Muscle layer of colon (tissue), 2 donors: Measurements from ENCODE around the gene NLRC4.
"Not testable (repeated sequence)": the region's sequence is repeated elsewhere in the genome, so short reads cannot be mapped to it uniquely, and the experiment has no call there.

ENCODE experiments used
- H3K27ac ChIP-seq: one replicate; pipeline ENCODE4 v1.7.0; 2013; ENCODE audit warnings: low read depth, mild to moderate bottlenecking, low read length, moderate library complexity
- H3K27me3 ChIP-seq, 2 donors: one replicate each; pipeline ENCODE4 v1.7.0; 2013; ENCODE audit warnings: low read length in 2 of 2, mild to moderate bottlenecking in 2 of 2; ENCODE audit not compliant: insufficient read depth in 2 of 2, control insufficient read depth in 1 of 2
- H3K36me3 ChIP-seq: one replicate; pipeline ENCODE4 v1.7.0; 2013; ENCODE audit warnings: mild to moderate bottlenecking, low read length; ENCODE audit not compliant: insufficient read depth
- H3K4me1 ChIP-seq: one replicate; pipeline ENCODE4 v1.7.0; 2013; ENCODE audit warnings: mild to moderate bottlenecking, low read length; ENCODE audit not compliant: insufficient read depth
- H3K4me3 ChIP-seq, 2 donors: one replicate each; pipeline ENCODE4 v1.7.0; 2013; ENCODE audit warnings: low read length in 2 of 2, low read depth in 1 of 2, mild to moderate bottlenecking in 1 of 2, moderate library complexity in 1 of 2
- H3K9ac ChIP-seq: one replicate; pipeline ENCODE4 v1.7.0; 2013; ENCODE audit warnings: low read length
- H3K9me3 ChIP-seq: one replicate; pipeline ENCODE4 v1.7.0; 2013; ENCODE audit warnings: mild to moderate bottlenecking, low read length
- donor health status: abdominal sarcoma.
- donor health status: Adenocarcinoma of cecum.

Gene NLRC4

GRCh38 chr2:32275790-32276189 is 11.1 kb upstream of the NLRC4 start:
- not testable (repeated sequence) for H3K9me3 ChIP-seq, H3K4me3 ChIP-seq, H3K27me3 ChIP-seq, H3K9ac ChIP-seq, H3K36me3 ChIP-seq, H3K27ac ChIP-seq, H3K4me1 ChIP-seq

- Histone ChIP-seq H3K27ac (no peak overlapping the region), H3K9ac (no peak overlapping the region), H3K4me3 (no peak overlapping the region), H3K36me3 (no peaks in the 10 kb centered on the region), H3K9me3 (no peaks in the 10 kb centered on the region), H3K27me3 (no peaks in the 10 kb centered on the region), H3K4me1 (peaks cover 10% of the 10 kb centered on the region)
Observed at GRCh38 chr2:32274289-32274688, 9.6 kb upstream of the NLRC4 start.

- Histone ChIP-seq H3K4me3 (no peak overlapping the region), H3K9ac (no peak overlapping the region), H3K9me3 (no peaks in the 10 kb centered on the region), H3K4me1 (peaks cover 4% of the 10 kb centered on the region), H3K27me3 (no peaks in the 10 kb centered on the region), H3K27ac (no peak overlapping the region), H3K36me3 (no peaks in the 10 kb centered on the region)
Observed at GRCh38 chr2:32272279-32272678, 7.6 kb upstream of the NLRC4 start.

- Histone ChIP-seq H3K9ac (no peak overlapping the region), H3K27ac (no peak overlapping the region), H3K9me3 (no peaks in the 10 kb centered on the region), H3K27me3 (no peaks in the 10 kb centered on the region), H3K4me1 (no peaks in the 10 kb centered on the region), H3K4me3 (no peak overlapping the region), H3K36me3 (no peaks in the 10 kb centered on the region)
Observed at GRCh38 chr2:32271063-32271462, 6.4 kb upstream of the NLRC4 start.

- Histone ChIP-seq H3K27ac (no peak overlapping the region), H3K27me3 (no peaks in the 10 kb centered on the region), H3K4me3 (no peak overlapping the region), H3K9me3 (no peaks in the 10 kb centered on the region), H3K4me1 (no peaks in the 10 kb centered on the region), H3K9ac (no peak overlapping the region), H3K36me3 (no peaks in the 10 kb centered on the region)
Observed at GRCh38 chr2:32262105-32262504, 2.6 kb downstream of the NLRC4 start.

GRCh38 chr2:32260376-32260775 is 4.3 kb downstream of the NLRC4 start:
- no peaks in the 10 kb centered on the region for H3K27me3 ChIP-seq

GRCh38 chr2:32258242-32258641 is 6.4 kb downstream of the NLRC4 start:
- Histone ChIP-seq H3K27ac (no peak overlapping the region), H3K4me1 (no peaks in the 10 kb centered on the region), H3K27me3 (no peaks in the 10 kb centered on the region), H3K4me3 (no peak overlapping the region), H3K9ac (no peak overlapping the region), H3K9me3 (no peaks in the 10 kb centered on the region), H3K36me3 (no peaks in the 10 kb centered on the region)

More at GRCh38 chr2:32260376-32260775, 4.3 kb downstream of the NLRC4 start:
- Histone ChIP-seq H3K27ac (no peak overlapping the region), H3K4me1 (no peaks in the 10 kb centered on the region), H3K9ac (no peak overlapping the region), H3K36me3 (no peaks in the 10 kb centered on the region), H3K9me3 (no peaks in the 10 kb centered on the region), H3K4me3 (no peak overlapping the region)

- Histone ChIP-seq H3K27ac (no peak overlapping the region), H3K4me3 (no peak overlapping the region), H3K27me3 (no peaks in the 10 kb centered on the region), H3K4me1 (no peaks in the 10 kb centered on the region), H3K36me3 (no peaks in the 10 kb centered on the region), H3K9me3 (no peaks in the 10 kb centered on the region), H3K9ac (no peak overlapping the region)
Observed at GRCh38 chr2:32250290-32250689, 14.4 kb downstream of the NLRC4 start.

GRCh38 chr2:32249731-32250236 is 14.9 kb downstream of the NLRC4 start:
- no peaks in the 10 kb centered on the region for H3K36me3 ChIP-seq
- H3K27ac ChIP-seq: no peak overlapping the region
- no peaks in the 10 kb centered on the region for H3K4me1 ChIP-seq
- no peaks in the 10 kb centered on the region for H3K27me3 ChIP-seq
- no peak overlapping the region for H3K4me3 ChIP-seq
- no peaks in the 10 kb centered on the region for H3K9me3 ChIP-seq
- H3K9ac ChIP-seq: no peak overlapping the region

GRCh38 chr2:32248299-32248698 is 16.4 kb downstream of the NLRC4 start:
- no peak overlapping the region for H3K4me3 ChIP-seq
- H3K27ac ChIP-seq: no peak overlapping the region
- H3K27me3 ChIP-seq: no peaks in the 10 kb centered on the region
- H3K36me3 ChIP-seq: no peaks in the 10 kb centered on the region
- no peaks in the 10 kb centered on the region for H3K4me1 ChIP-seq
- H3K9ac ChIP-seq: no peak overlapping the region
- H3K9me3 ChIP-seq: no peaks in the 10 kb centered on the region

- H3K9ac ChIP-seq: no peak overlapping the region
- H3K27me3 ChIP-seq: no peaks in the 10 kb centered on the region
- H3K27ac ChIP-seq: no peak overlapping the region
- no peak overlapping the region for H3K4me3 ChIP-seq
- H3K36me3 ChIP-seq: no peaks in the 10 kb centered on the region
- H3K4me1 ChIP-seq: no peaks in the 10 kb centered on the region
- no peaks in the 10 kb centered on the region for H3K9me3 ChIP-seq
Observed at GRCh38 chr2:32246911-32247310, 17.8 kb downstream of the NLRC4 start.

- Histone ChIP-seq H3K4me1 (no peaks in the 10 kb centered on the region), H3K9me3 (no peaks in the 10 kb centered on the region), H3K4me3 (no peak overlapping the region), H3K36me3 (no peaks in the 10 kb centered on the region), H3K9ac (no peak overlapping the region), H3K27me3 (no peaks in the 10 kb centered on the region), H3K27ac (no peak overlapping the region)
Observed at GRCh38 chr2:32242331-32242730, 22.4 kb downstream of the NLRC4 start.
